Gastroesophageal sphincter (tissue), 4 donors: ENCODE measurements around the gene KCNE1. TPM values are rescaled to one million over a fixed set of nuclear protein-coding genes. Genes with fewer than 3 reads are reported as not detected.
"Not testable (repeated sequence)": the region's sequence is repeated elsewhere in the genome, so short reads cannot be mapped to it uniquely, and the experiment has no call there.

Experiments used
- ATAC-seq: fragments of 150-250 bp; one replicate; pipeline ENCODE4 v1.9.1; 2016; ENCODE audit warnings: mild to moderate bottlenecking, moderate library complexity
- H3K27ac ChIP-seq, 4 donors: fragments of 200-600 bp; sonication (generic) in 3 of 4; 1 replicate in 3 of 4; 2 replicates in 1 of 4; pipeline ENCODE4 v1.5.1; 2016 to 2019
- H3K27me3 ChIP-seq: fragments of 200-600 bp; sonication (generic); one replicate; pipeline ENCODE4 v1.5.1; 2019
- H3K36me3 ChIP-seq, 2 donors: fragments of 200-600 bp; sonication (generic); one replicate each; pipeline ENCODE4 v1.5.1; 2019; ENCODE audit warnings: control low read depth in 1 of 2
- H3K4me1 ChIP-seq, 3 donors: fragments of 200-600 bp; sonication (generic); 1 replicate in 2 of 3; 2 replicates in 1 of 3; pipeline ENCODE4 v1.5.1; 2016 to 2019; ENCODE audit warnings: control low read depth in 2 of 3
- H3K4me3 ChIP-seq, 2 donors: fragments of 200-600 bp; sonication (generic); one replicate each; pipeline ENCODE4 v1.5.1; 2019; ENCODE audit warnings: mild to moderate bottlenecking in 1 of 2, moderate library complexity in 1 of 2
- H3K9me3 ChIP-seq, 3 donors: fragments of 200-600 bp; sonication (generic); one replicate each; pipeline ENCODE4 v1.5.1; 2017 to 2019; ENCODE audit warnings: control low read depth in 2 of 3
- CTCF ChIP-seq, 4 experiments: fragments of 200-600 bp in 2 of 4; fragments of 450-650 bp in 2 of 4; sonication (generic) in 1 of 4; IDR thresholded peaks; one replicate each; pipeline ENCODE4 v1.5.1; 2017 to 2019; ENCODE audit warnings: antibody characterized with exemption in 4 of 4, mild to moderate bottlenecking in 2 of 4, moderate library complexity in 2 of 4
- EP300 ChIP-seq: sonication (generic); formaldehyde crosslinking; IDR thresholded peaks from one replicate; pipeline ENCODE4 v1.6.1; 2017; ENCODE audit warnings: antibody characterized with exemption, mild to moderate bottlenecking
- POLR2A ChIP-seq, 2 donors: fragments of 450-650 bp; IDR thresholded peaks; one replicate each; pipeline ENCODE4 v1.6.1; 2017; ENCODE audit warnings: antibody characterized with exemption in 2 of 2, mild to moderate bottlenecking in 2 of 2, moderate library complexity in 1 of 2
- POLR2AphosphoS5 ChIP-seq: sonication (generic); formaldehyde crosslinking; IDR thresholded peaks from one replicate; pipeline ENCODE4 v1.6.1; 2017; ENCODE audit warnings: antibody characterized with exemption
- WGBS, 2 donors: methylation state at CpG; one replicate each; pipeline ENCODE4 v1.1.5; 2018; ENCODE audit warnings: low coverage in 1 of 2; 5-methylcytosine and 5-hydroxymethylcytosine counted together
- total RNA-seq, 4 donors: library from RNA; depleted of rRNA; stranded (reverse); fragments of >200 nt; gene quantifications; one replicate each; pipeline ENCODE4 v1.1.0, GENCODE V29; 2016

Gene KCNE1
- total RNA-seq, 4 donors from 2014 or later = 0.64 to 6.4 (median 3.0) TPM

GRCh38 chr21:34499116-34499515 lies 12.9 kb downstream of the KCNE1 start:
- no peak overlapping the region for H3K27ac ChIP-seq
- no peak for ATAC-seq
- WGBS, 2 donors = 85 to 100% methylated on average over 2 of the region's 4 CpGs
- H3K27me3 ChIP-seq = no peaks in the 10 kb centered on the region
- H3K4me1 ChIP-seq = no peaks in the 10 kb centered on the region
- no peak overlapping the region for H3K4me3 ChIP-seq
- peaks cover 0 to 22% (median 0%) of the 10 kb centered on the region in 3 donors for H3K9me3 ChIP-seq
- TF ChIP-seq CTCF (IDR thresholded peaks at IDR 0.05) (no peak), EP300 (no peak), POLR2A (IDR thresholded peaks at IDR 0.05) (no peak), POLR2AphosphoS5 (no peak)
- H3K36me3 ChIP-seq = no peaks in the 10 kb centered on the region

- TF ChIP-seq POLR2A (IDR thresholded peaks at IDR 0.05) (no peak), EP300 (no peak), POLR2AphosphoS5 (no peak), CTCF (IDR thresholded peaks at IDR 0.05) (no peak)
- Histone ChIP-seq H3K27me3 (no peaks in the 10 kb centered on the region), H3K27ac (no peak overlapping the region), H3K9me3 (peaks cover 0 to 22% (median 0%) of the 10 kb centered on the region in 3 donors), H3K4me1 (no peaks in the 10 kb centered on the region), H3K4me3 (no peak overlapping the region), H3K36me3 (no peaks in the 10 kb centered on the region)
- no peak for ATAC-seq
- WGBS, 2 donors = 33 to 80% methylated on average over 1 to 3 of the region's 3 CpGs
These were observed 13.4 kb downstream of the KCNE1 start for GRCh38 chr21:34498623-34499022.

- not testable (repeated sequence) for H3K4me3 ChIP-seq, H3K27me3 ChIP-seq, H3K36me3 ChIP-seq, H3K9me3 ChIP-seq, ATAC-seq, H3K4me1 ChIP-seq, H3K27ac ChIP-seq
- no CpG with 5 or more reads among the region's 5 CpGs for WGBS, 2 donors
These were observed 28.2 kb downstream of the KCNE1 start for GRCh38 chr21:34483854-34484253.

GRCh38 chr21:34483435-34483834 lies 28.6 kb downstream of the KCNE1 start:
- not testable (repeated sequence) for H3K27me3 ChIP-seq, H3K9me3 ChIP-seq, H3K27ac ChIP-seq, H3K4me1 ChIP-seq, H3K36me3 ChIP-seq, H3K4me3 ChIP-seq, ATAC-seq
- WGBS, 2 donors = no CpG with 5 or more reads among the region's 3 CpGs

GRCh38 chr21:34467333-34467732 lies 44.7 kb downstream of the KCNE1 start:
- not testable (repeated sequence) for H3K27ac ChIP-seq, ATAC-seq, H3K9me3 ChIP-seq, H3K36me3 ChIP-seq, H3K4me3 ChIP-seq, H3K27me3 ChIP-seq, H3K4me1 ChIP-seq
- no CpG with 5 or more reads among the region's 3 CpGs for WGBS, 2 donors

GRCh38 chr21:34459426-34459825 lies 52.6 kb downstream of the KCNE1 start:
- not testable (repeated sequence) for H3K4me3 ChIP-seq, H3K4me1 ChIP-seq, H3K27me3 ChIP-seq, ATAC-seq, H3K36me3 ChIP-seq, H3K27ac ChIP-seq, H3K9me3 ChIP-seq
- WGBS, 2 donors = no CpG with 5 or more reads among the region's 36 CpGs

- no CpG with 5 or more reads among the region's 7 CpGs for WGBS, 2 donors
- ATAC-seq = not testable (repeated sequence)
These were observed 53.7 kb downstream of the KCNE1 start for GRCh38 chr21:34458266-34458665.

GRCh38 chr21:34456180-34456579 lies 55.8 kb downstream of the KCNE1 start:
- ATAC-seq, H3K36me3 ChIP-seq, H3K27ac ChIP-seq, H3K4me3 ChIP-seq, H3K9me3 ChIP-seq, H3K4me1 ChIP-seq, H3K27me3 ChIP-seq: not testable (repeated sequence)
- WGBS, 2 donors = no CpG with 5 or more reads among the region's 6 CpGs

More at GRCh38 chr21:34458266-34458665, 53.7 kb downstream of the KCNE1 start:
- H3K27ac ChIP-seq, H3K4me1 ChIP-seq, H3K4me3 ChIP-seq, H3K9me3 ChIP-seq, H3K36me3 ChIP-seq, H3K27me3 ChIP-seq: not testable (repeated sequence)

GRCh38 chr21:34455628-34456027 lies 56.4 kb downstream of the KCNE1 start:
- H3K4me1 ChIP-seq, H3K27ac ChIP-seq, H3K4me3 ChIP-seq, H3K36me3 ChIP-seq, H3K27me3 ChIP-seq, H3K9me3 ChIP-seq, ATAC-seq: not testable (repeated sequence)
- WGBS, 2 donors = no CpG with 5 or more reads among the region's 10 CpGs

- not testable (repeated sequence) for H3K27ac ChIP-seq, H3K4me1 ChIP-seq, H3K9me3 ChIP-seq, H3K36me3 ChIP-seq, ATAC-seq, H3K4me3 ChIP-seq, H3K27me3 ChIP-seq
- WGBS, 2 donors = no CpG with 5 or more reads among the region's 8 CpGs
These were observed 65.0 kb downstream of the KCNE1 start for GRCh38 chr21:34447018-34447417.

- H3K9me3 ChIP-seq, ATAC-seq, H3K36me3 ChIP-seq, H3K27ac ChIP-seq, H3K4me1 ChIP-seq, H3K4me3 ChIP-seq, H3K27me3 ChIP-seq: not testable (repeated sequence)
- no CpG with 5 or more reads among the region's 4 CpGs for WGBS, 2 donors
These were observed 68.5 kb downstream of the KCNE1 start for GRCh38 chr21:34443486-34443885.

- H3K36me3 ChIP-seq, H3K4me3 ChIP-seq, H3K27me3 ChIP-seq, ATAC-seq, H3K9me3 ChIP-seq, H3K4me1 ChIP-seq, H3K27ac ChIP-seq: not testable (repeated sequence)
- no CpG with 5 or more reads among the region's 5 CpGs for WGBS, 2 donors
These were observed 82.3 kb downstream of the KCNE1 start for GRCh38 chr21:34429710-34430109.
